ENCODE measurements around the gene FANCD2.

The FANCD2 gene

DNA sequence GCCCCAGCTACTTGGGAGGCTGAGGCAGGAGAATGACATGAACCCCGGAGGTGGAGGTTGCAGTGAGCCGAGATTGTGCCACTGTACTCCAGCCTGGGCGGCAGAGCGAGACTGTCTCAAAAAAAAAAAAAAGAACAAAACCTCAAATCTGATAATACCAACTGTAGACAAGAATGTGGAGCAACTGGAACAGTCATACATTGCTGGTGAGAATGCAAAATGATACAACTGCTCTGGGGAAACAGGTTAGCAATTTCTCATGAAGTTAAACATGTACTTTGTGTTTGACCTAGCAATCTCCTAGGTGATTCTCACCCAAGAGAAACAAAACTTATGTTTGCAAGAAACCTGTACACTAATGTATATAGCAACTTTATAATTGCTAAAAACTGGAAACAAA is 110.9 kb downstream of the FANCD2 start:
- no peaks in the 10 kb centered on the region for H3K4me1 ChIP-seq (ENCODE audit: insufficient read depth, poor library complexity, severe bottlenecking)
- ATAC-seq (ENCODE audit: low read depth) (no peak), DNase-seq (ENCODE audit: low spot score) (no peak)
- H3K27ac ChIP-seq (ENCODE audit: poor library complexity, severe bottlenecking): no peak overlapping the region
- no peaks in the 10 kb centered on the region for H3K36me3 ChIP-seq (ENCODE audit: low read depth)
- H3K4me3 ChIP-seq (ENCODE audit: severe bottlenecking): no peak overlapping the region
- H3K27me3 ChIP-seq (ENCODE audit: insufficient read depth, poor library complexity, severe bottlenecking): no peaks in the 10 kb centered on the region
- no peaks in the 10 kb centered on the region for H3K9me3 ChIP-seq (ENCODE audit: severe bottlenecking)
- TF ChIP-seq, protein P1, sequence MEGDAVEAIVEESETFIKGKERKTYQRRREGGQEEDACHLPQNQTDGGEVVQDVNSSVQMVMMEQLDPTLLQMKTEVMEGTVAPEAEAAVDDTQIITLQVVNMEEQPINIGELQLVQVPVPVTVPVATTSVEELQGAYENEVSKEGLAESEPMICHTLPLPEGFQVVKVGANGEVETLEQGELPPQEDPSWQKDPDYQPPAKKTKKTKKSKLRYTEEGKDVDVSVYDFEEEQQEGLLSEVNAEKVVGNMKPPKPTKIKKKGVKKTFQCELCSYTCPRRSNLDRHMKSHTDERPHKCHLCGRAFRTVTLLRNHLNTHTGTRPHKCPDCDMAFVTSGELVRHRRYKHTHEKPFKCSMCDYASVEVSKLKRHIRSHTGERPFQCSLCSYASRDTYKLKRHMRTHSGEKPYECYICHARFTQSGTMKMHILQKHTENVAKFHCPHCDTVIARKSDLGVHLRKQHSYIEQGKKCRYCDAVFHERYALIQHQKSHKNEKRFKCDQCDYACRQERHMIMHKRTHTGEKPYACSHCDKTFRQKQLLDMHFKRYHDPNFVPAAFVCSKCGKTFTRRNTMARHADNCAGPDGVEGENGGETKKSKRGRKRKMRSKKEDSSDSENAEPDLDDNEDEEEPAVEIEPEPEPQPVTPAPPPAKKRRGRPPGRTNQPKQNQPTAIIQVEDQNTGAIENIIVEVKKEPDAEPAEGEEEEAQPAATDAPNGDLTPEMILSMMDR (IDR thresholded peaks at IDR 0.05; ENCODE audit: poor library complexity, severe bottlenecking): no peak

DNA sequence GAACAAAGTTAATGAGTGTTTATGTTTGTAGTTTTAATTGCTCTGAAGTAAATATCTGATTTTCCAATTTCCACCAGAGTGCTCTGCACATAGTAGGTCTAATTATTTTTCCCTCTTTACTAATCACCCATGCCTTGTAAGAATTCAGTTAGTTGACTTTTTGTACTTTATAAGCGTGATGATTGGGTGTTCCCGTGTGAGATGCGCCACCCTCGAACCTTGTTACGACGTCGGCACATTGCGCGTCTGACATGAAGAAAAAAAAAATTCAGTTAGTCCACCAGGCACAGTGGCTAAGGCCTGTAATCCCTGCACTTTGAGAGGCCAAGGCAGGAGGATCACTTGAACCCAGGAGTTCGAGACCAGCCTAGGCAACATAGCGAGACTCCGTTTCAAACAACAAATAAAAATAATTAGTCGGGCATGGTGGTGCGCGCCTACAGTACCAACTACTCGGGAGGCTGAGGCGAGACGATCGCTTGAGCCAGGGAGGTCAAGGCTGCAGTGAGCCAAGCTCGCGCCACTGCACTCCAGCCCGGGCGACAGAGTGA is 114.8 kb downstream of the FANCD2 start:
- Histone ChIP-seq H3K4me3 (ENCODE audit: severe bottlenecking) (peak overlapping the region; percentile 55), H3K27ac (ENCODE audit: poor library complexity, severe bottlenecking) (peak overlapping the region; percentile 56), H3K36me3 (ENCODE audit: low read depth) (peaks cover 23% of the 10 kb centered on the region), H3K27me3 (ENCODE audit: insufficient read depth, poor library complexity, severe bottlenecking) (no peaks in the 10 kb centered on the region), H3K4me1 (ENCODE audit: insufficient read depth, poor library complexity, severe bottlenecking) (peaks cover 7% of the 10 kb centered on the region), H3K9me3 (ENCODE audit: severe bottlenecking) (no peaks in the 10 kb centered on the region)
- TF ChIP-seq, protein P1 (IDR thresholded peaks at IDR 0.05; ENCODE audit: poor library complexity, severe bottlenecking): no peak
- DNase-seq (ENCODE audit: low spot score) (no peak), ATAC-seq (ENCODE audit: low read depth) (no peak)

DNA sequence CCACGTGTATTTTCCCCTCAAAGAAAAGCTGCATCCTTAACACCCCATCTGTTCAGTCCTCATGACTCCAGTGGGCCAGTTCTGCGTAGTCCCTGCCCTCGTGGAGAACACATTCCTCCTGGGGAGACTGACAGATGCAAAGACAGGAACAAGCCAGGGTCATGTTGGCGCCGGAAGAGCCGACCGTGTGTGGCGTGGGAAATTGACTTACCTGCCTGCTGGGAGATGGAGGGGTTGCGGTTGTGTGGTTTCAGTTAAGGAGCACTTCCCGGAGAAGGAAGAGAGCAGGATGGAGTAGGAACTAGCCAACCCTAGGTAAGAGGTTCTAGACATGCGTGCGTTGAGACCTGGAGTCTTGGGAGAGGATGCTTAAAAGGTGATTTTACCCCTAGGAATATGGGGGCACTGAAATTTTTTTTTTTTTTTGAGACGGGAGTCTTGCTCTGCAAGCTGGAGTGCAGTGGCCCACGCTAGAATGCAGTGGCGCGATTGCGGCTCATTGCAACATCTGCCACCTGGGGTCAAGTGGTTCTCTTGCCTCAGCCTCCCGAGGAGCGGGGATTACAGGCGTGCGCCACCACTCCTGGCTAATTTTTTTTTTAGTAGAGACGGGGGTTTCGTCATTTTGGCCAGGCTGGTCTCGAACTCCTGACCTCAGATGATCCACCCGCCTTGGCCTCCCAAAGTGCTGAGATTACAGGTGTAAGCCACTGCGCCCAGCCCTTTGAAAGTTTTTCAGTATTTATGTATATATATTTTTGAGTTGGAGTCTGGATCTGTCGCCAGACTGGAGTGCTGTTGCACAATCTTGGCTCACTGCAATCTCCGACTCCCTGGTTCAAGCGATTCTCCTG is 116.7 kb downstream of the FANCD2 start:
- ATAC-seq (ENCODE audit: low read depth) (no peak), DNase-seq (ENCODE audit: low spot score) (no peak)
- TF ChIP-seq, protein P1 (IDR thresholded peaks at IDR 0.05; ENCODE audit: poor library complexity, severe bottlenecking): no peak
- peak overlapping the region; percentile 55 for H3K4me3 ChIP-seq (ENCODE audit: severe bottlenecking)
- no peaks in the 10 kb centered on the region for H3K27me3 ChIP-seq (ENCODE audit: insufficient read depth, poor library complexity, severe bottlenecking)
- H3K36me3 ChIP-seq (ENCODE audit: low read depth): peaks cover 41% of the 10 kb centered on the region
- H3K4me1 ChIP-seq (ENCODE audit: insufficient read depth, poor library complexity, severe bottlenecking): peaks cover 7% of the 10 kb centered on the region
- H3K27ac ChIP-seq (ENCODE audit: poor library complexity, severe bottlenecking): peak overlapping the region; percentile 56
- no peaks in the 10 kb centered on the region for H3K9me3 ChIP-seq (ENCODE audit: severe bottlenecking)

DNA sequence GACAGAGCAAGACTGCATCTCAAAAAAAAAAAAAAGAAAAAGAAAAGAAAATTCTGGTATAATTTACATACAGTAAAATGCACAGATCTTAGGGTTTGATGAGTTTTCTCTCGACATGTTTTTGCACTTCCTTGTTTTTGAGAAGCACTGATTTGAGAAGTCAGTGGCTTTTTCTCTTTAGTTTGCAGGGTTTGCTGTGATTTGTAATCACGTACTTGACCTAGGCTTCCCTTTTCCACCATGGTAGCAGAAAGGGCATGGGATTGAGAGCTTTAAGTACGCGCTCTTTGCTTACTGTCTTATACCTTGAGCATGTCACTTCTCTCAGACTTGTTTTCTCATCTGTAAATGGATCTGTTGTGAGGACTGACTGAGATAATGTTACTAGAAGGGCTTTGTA is 119.4 kb downstream of the FANCD2 start:
- no peak overlapping the region for H3K4me3 ChIP-seq (ENCODE audit: severe bottlenecking)
- peaks cover 7% of the 10 kb centered on the region for H3K4me1 ChIP-seq (ENCODE audit: insufficient read depth, poor library complexity, severe bottlenecking)
- peaks cover 58% of the 10 kb centered on the region for H3K36me3 ChIP-seq (ENCODE audit: low read depth)
- H3K9me3 ChIP-seq (ENCODE audit: severe bottlenecking): no peaks in the 10 kb centered on the region
- TF ChIP-seq, protein P1 (IDR thresholded peaks at IDR 0.05; ENCODE audit: poor library complexity, severe bottlenecking): no peak
- ATAC-seq (ENCODE audit: low read depth): no peak
- DNase-seq (ENCODE audit: low spot score): no peak
- no peaks in the 10 kb centered on the region for H3K27me3 ChIP-seq (ENCODE audit: insufficient read depth, poor library complexity, severe bottlenecking)
- H3K27ac ChIP-seq (ENCODE audit: poor library complexity, severe bottlenecking): no peak overlapping the region

DNA sequence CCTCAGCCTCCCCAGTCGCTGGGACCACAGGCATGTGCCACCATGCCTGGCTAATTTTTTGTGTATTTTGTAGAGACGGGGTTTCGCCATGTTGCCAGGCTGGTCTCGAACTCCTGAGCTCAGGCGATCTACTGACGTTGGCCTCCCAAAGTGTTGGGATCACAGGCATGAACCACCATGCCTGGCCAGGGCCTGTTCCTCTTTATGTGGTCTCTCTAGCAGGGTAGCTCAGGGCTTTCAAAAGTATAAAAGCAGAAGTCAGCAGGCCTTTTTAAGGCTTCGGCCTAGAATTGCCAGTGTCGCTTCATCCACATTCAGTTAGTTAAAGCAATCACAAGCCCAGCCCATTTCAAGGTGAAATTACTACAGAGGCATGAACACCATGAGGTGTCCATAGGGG is 123.0 kb downstream of the FANCD2 start:
- peaks cover 71% of the 10 kb centered on the region for H3K36me3 ChIP-seq (ENCODE audit: low read depth)
- H3K4me1 ChIP-seq (ENCODE audit: insufficient read depth, poor library complexity, severe bottlenecking): no peaks in the 10 kb centered on the region

More for the DNA sequence above, 123.0 kb downstream of the FANCD2 start:
- H3K27me3 ChIP-seq (ENCODE audit: insufficient read depth, poor library complexity, severe bottlenecking): no peaks in the 10 kb centered on the region
- H3K27ac ChIP-seq (ENCODE audit: poor library complexity, severe bottlenecking): no peak overlapping the region
- H3K4me3 ChIP-seq (ENCODE audit: severe bottlenecking): no peak overlapping the region
- DNase-seq (ENCODE audit: low spot score) (no peak), ATAC-seq (ENCODE audit: low read depth) (no peak)
- no peaks in the 10 kb centered on the region for H3K9me3 ChIP-seq (ENCODE audit: severe bottlenecking)
- TF ChIP-seq, protein P1 (IDR thresholded peaks at IDR 0.05; ENCODE audit: poor library complexity, severe bottlenecking): no peak
